PC-3 (cell line): ENCODE data around the gene TUT1. TPM values are rescaled to one million over a fixed set of nuclear protein-coding genes. Genes with fewer than 3 reads are reported as not detected.
A peak's percentile ranks its signal among the peaks of the same experiment; 100 is the strongest.

Source experiments
- ATAC-seq: fragments of 200-7000 bp; cut with Tn5 transposase; 2 replicates; pipeline ENCODE4 v1.9.1; 2020; ENCODE audit warnings: mild to moderate bottlenecking, moderate library complexity
- BruUV-seq: library from RNA; stranded (reverse); fragments of 400-500 nt; replicated peaks from 2 replicates; lab custom pipeline; 2021; lab: Mats Ljungman, UMichigan
- CTCF ChIA-PET: fragments of 300-600 bp; sonication (Branson Sonifier 250); formaldehyde crosslinking; loops from one replicate; lab custom pipeline; 2022; ENCODE audit warnings: antibody characterized with exemption; lab: Charles Lee
- POLR2A ChIA-PET: fragments of 300-600 bp; sonication (Branson Sonifier 250); formaldehyde crosslinking; loops from one replicate; lab custom pipeline; 2022; ENCODE audit warnings: antibody characterized with exemption; ENCODE audit not compliant: unreplicated experiment; lab: Charles Lee
- DNase-seq: peaks from one replicate; pipeline ENCODE4 v3.0.0-alpha.2; 2015
- H2AFZ ChIP-seq: fragments of 300-600 bp; sonication (generic); 2 replicates; pipeline ENCODE4 v1.6.0; 2016; ENCODE audit warnings: antibody characterized with exemption, low read length
- H3F3A ChIP-seq: fragments of 300-600 bp; sonication (generic); one replicate; pipeline ENCODE4 v1.6.0; 2017; ENCODE audit warnings: antibody characterized with exemption, low read length, control low read depth, mild to moderate bottlenecking; ENCODE audit not compliant: unreplicated experiment
- H3K27ac ChIP-seq: fragments of 300-600 bp; sonication (generic); 2 replicates; pipeline ENCODE4 v1.5.1; 2016; ENCODE audit warnings: mild to moderate bottlenecking, low read length
- H3K27me3 ChIP-seq: fragments of 300-600 bp; sonication (generic); 2 replicates; pipeline ENCODE4 v1.6.1; 2016; ENCODE audit warnings: low read length, mixed read lengths
- H3K36me3 ChIP-seq: fragments of 300-600 bp; sonication (generic); 2 replicates; pipeline ENCODE4 v1.6.1; 2016; ENCODE audit warnings: low read depth, mixed run types, low read length, mixed read lengths
- H3K4me1 ChIP-seq: fragments of 300-600 bp; sonication (generic); 2 replicates; pipeline ENCODE4 v1.5.1; 2016; ENCODE audit warnings: low read length; ENCODE audit not compliant: insufficient read depth
- H3K4me2 ChIP-seq: fragments of 300-600 bp; sonication (generic); 2 replicates; pipeline ENCODE4 v1.6.0; 2016; ENCODE audit warnings: low read length
- H3K4me3 ChIP-seq: fragments of 300-600 bp; sonication (generic); 2 replicates; pipeline ENCODE4 v1.5.1; 2016; ENCODE audit warnings: mild to moderate bottlenecking, low read length, mixed read lengths
- H3K79me2 ChIP-seq: fragments of 300-600 bp; sonication (generic); 2 replicates; pipeline ENCODE4 v1.6.1; 2017; ENCODE audit warnings: low read length, mixed read lengths
- H3K9ac ChIP-seq: fragments of 300-600 bp; sonication (generic); 2 replicates; pipeline ENCODE4 v1.6.0; 2016; ENCODE audit warnings: mild to moderate bottlenecking, low read length
- H3K9me2 ChIP-seq: fragments of 300-600 bp; sonication (generic); replicated peaks from 2 replicates; pipeline ENCODE4 v1.6.1; 2016; ENCODE audit warnings: mixed run types, low read length, mixed read lengths
- H3K9me3 ChIP-seq: fragments of 300-600 bp; sonication (generic); 2 replicates; pipeline ENCODE4 v1.6.1; 2016; ENCODE audit warnings: low read length, mixed read lengths
- H4K20me1 ChIP-seq: fragments of 300-600 bp; sonication (generic); 2 replicates; pipeline ENCODE4 v1.6.1; 2016; ENCODE audit warnings: low read length, mixed read lengths
- EZH2 ChIP-seq: fragments of 300-600 bp; sonication (generic); IDR thresholded peaks from one replicate; pipeline ENCODE4 v1.6.1; 2017; ENCODE audit warnings: antibody characterized with exemption, mild to moderate bottlenecking, low read length; ENCODE audit not compliant: unreplicated experiment
- EZH2phosphoT487 ChIP-seq: fragments of 300-600 bp; sonication (generic); IDR thresholded peaks from 2 replicates; pipeline ENCODE4 v1.6.1; 2018; ENCODE audit warnings: mild to moderate bottlenecking, antibody characterized with exemption, low read length, borderline replicate concordance
- intact Hi-C: fragments of 100-400 bp; cut with micrococcal nuclease; formaldehyde crosslinking; loops from 2 replicates; pipeline ENCODE4 v1.9.0; 2023
- total RNA-seq: library from RNA; depleted of rRNA; stranded (reverse); fragments of >200 nt; gene quantifications from 2 replicates; pipeline ENCODE4 v1.2.3, GENCODE V29; 2014
- TF ChIP-seq, protein P1 (sequence below): fragments of 300-600 bp; sonication (generic); conservative IDR thresholded peaks from 2 replicates; pipeline ENCODE4 v1.5.1; 2017; ENCODE audit warnings: antibody characterized with exemption, low read depth, mild to moderate bottlenecking, low read length

Gene TUT1
- total RNA-seq, 1 experiment from 2014 or later: 17.8 TPM

DNA sequence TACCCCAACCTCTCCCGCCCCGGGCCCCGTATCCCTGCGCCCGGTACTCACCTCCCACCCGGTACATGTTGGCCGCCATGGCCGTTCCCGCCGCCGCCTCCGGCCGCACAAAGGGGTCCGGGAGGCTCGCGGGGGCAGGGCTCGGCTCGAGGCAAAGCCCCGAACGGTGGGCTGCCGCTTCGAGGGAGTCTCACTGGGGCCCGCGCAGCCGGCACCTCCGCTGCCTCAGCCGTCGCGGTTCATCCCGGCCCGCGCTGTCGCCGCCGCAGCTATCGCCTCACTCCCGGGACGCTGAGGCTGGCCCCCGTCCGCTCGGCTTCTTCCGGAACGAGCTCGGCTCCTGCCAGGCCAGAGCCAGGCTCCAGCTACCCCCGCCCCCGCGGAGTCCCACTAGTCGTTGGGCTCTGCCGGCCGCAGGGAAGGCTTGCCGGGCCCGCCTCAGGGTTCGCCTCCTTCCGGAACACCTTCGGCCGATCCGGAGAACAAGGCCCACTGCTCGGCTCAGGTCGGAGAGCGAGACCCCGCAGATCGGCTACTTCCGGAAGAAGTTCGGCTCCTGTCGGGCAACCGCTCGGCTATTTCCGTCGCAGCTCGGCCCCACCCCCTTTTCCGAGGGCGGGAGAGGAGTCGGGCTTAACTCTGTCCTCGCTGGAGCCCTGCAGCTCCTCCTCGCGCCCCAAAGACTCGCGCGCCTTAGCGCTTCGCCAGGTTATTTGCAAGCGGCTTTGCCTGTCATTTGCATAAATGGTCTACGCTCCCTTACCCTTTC lies 10.2 kb upstream of the TUT1 start, which contains the start of gene MTA2:
MTA2 (minus strand) TSS at position 494 of the 769 bp plus-strand sequence; CDS start at position 79, 415 bp downstream.
- peak within 1 kb of the TSS; percentile 99 for H3K4me2 ChIP-seq
- peaks cover 25% of the 10 kb centered on the region for H3K36me3 ChIP-seq
- intact Hi-C loops: loop anchor here (5.0 kb wide), 1 partner anchor 71 kb away; the partner anchor contains the start of genes LBHD1 and UQCC3
- peaks cover 21% of the 10 kb centered on the region for H3K4me1 ChIP-seq
- peaks cover 43% of the 10 kb centered on the region for H3K79me2 ChIP-seq
- H3F3A ChIP-seq: no peaks in the 10 kb centered on the region
- H3K27ac ChIP-seq: peak within 1 kb of the TSS; percentile 69
- H3K4me3 ChIP-seq: peak within 1 kb of the TSS; percentile 93
- H3K27me3 ChIP-seq: no peaks in the 10 kb centered on the region
- H3K9me3 ChIP-seq: no peaks in the 10 kb centered on the region
- peak; percentile 86 for ATAC-seq
- no peaks in the 10 kb centered on the region for H3K9me2 ChIP-seq
- ChIA-PET POLR2A (interaction anchor here (0.5 to 1.7 kb wide), 5 partner anchors 10 to 240 kb away, joined by 5 to 29 read pairs (median 6); partner anchors contain the start of genes C11orf98, CSKMT, EEF1G and TUT1), CTCF (interaction anchor here (0.5 to 1.7 kb wide), 6 partner anchors 10 to 177 kb away, joined by 3 to 7 read pairs (median 4); partner anchors contain the start of genes ROM1 and TUT1)
- peak; percentile 99 for DNase-seq
- TF ChIP-seq EZH2phosphoT487 (no peak), EZH2 (no peak)
- TF ChIP-seq, protein P1, sequence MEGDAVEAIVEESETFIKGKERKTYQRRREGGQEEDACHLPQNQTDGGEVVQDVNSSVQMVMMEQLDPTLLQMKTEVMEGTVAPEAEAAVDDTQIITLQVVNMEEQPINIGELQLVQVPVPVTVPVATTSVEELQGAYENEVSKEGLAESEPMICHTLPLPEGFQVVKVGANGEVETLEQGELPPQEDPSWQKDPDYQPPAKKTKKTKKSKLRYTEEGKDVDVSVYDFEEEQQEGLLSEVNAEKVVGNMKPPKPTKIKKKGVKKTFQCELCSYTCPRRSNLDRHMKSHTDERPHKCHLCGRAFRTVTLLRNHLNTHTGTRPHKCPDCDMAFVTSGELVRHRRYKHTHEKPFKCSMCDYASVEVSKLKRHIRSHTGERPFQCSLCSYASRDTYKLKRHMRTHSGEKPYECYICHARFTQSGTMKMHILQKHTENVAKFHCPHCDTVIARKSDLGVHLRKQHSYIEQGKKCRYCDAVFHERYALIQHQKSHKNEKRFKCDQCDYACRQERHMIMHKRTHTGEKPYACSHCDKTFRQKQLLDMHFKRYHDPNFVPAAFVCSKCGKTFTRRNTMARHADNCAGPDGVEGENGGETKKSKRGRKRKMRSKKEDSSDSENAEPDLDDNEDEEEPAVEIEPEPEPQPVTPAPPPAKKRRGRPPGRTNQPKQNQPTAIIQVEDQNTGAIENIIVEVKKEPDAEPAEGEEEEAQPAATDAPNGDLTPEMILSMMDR: no peak
- peak within 1 kb of the TSS; percentile 98 for H3K9ac ChIP-seq
- H4K20me1 ChIP-seq: no peaks in the 10 kb centered on the region
- peak within 1 kb of the TSS; percentile 98 for H2AFZ ChIP-seq
- BruUV-seq: no TSS peak

DNA sequence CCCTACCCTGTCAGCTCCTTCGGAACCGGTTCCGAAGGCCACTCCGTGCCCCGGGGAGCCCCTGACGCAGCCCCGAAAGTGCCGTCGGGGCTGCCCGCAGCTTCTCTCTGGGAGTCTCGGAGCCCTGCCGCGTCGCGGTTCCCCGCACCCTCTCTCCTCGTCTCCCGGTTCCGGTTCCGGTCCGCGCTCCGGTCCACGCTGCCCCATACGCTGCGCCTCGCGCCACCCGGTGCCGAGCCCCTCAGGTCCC lies 9.7 kb upstream of the TUT1 start:
- peak; percentile 35 for DNase-seq
- Histone ChIP-seq H3K4me2 (peak overlapping the region; percentile 99), H4K20me1 (no peaks in the 10 kb centered on the region), H3K4me1 (peaks cover 21% of the 10 kb centered on the region), H3K9me3 (no peaks in the 10 kb centered on the region), H3K9ac (peak overlapping the region; percentile 98), H3K79me2 (peaks cover 43% of the 10 kb centered on the region), H3K27me3 (no peaks in the 10 kb centered on the region), H3K27ac (peak overlapping the region; percentile 69), H3K36me3 (peaks cover 30% of the 10 kb centered on the region), H2AFZ (peak overlapping the region; percentile 88), H3F3A (no peaks in the 10 kb centered on the region), H3K4me3 (peak overlapping the region; percentile 93), H3K9me2 (no peaks in the 10 kb centered on the region)
- peak; percentile 21 for ATAC-seq
- TF ChIP-seq, protein P1: no peak
- TF ChIP-seq EZH2 (no peak), EZH2phosphoT487 (no peak)
- CTCF ChIA-PET: interaction anchor here (0.5 to 1.7 kb wide), 4 partner anchors 10 to 176 kb away, joined by 3 to 7 read pairs (median 4); partner anchors contain the start of gene TUT1
- intact Hi-C loops: loop anchor here (5.0 kb wide), 1 partner anchor 71 kb away; the partner anchor contains the start of genes LBHD1 and UQCC3
- POLR2A ChIA-PET: interaction anchor here (1.1 to 1.7 kb wide), 3 partner anchors 9 to 64 kb away, joined by 5 to 29 read pairs (median 7); partner anchors contain the start of genes C11orf98, CSKMT, EEF1G and TUT1
- no TSS peak for BruUV-seq
